T1000 (cell line): ENCODE results near the gene TTLL6.

Source experiments
- DNase-seq: peaks from one replicate; lab custom pipeline; 2025; ENCODE audit warnings: mixed read lengths; lab: John Stamatoyannopoulos, UW

TTLL6 gene

GRCh38 chr17:48760411-48760810 lies 56.6 kb downstream of the TTLL6 start:
- no peak for DNase-seq

GRCh38 chr17:48759288-48759687 lies 57.7 kb downstream of the TTLL6 start:
- DNase-seq = no peak

GRCh38 chr17:48757524-48757961 lies 59.5 kb downstream of the TTLL6 start:
- DNase-seq = no peak

GRCh38 chr17:48756830-48757251 lies 60.2 kb downstream of the TTLL6 start:
- no peak for DNase-seq

GRCh38 chr17:48755356-48755755 lies 61.7 kb downstream of the TTLL6 start:
- DNase-seq = no peak

GRCh38 chr17:48754500-48755261 lies 62.3 kb downstream of the TTLL6 start:
- DNase-seq = no peak

- DNase-seq = no peak
Measured at GRCh38 chr17:48753794-48754499, 63.1 kb downstream of the TTLL6 start.

GRCh38 chr17:48752399-48753288 lies 64.4 kb downstream of the TTLL6 start:
- no peak for DNase-seq

- DNase-seq = no peak
Measured at GRCh38 chr17:48751733-48752398, 65.2 kb downstream of the TTLL6 start.

GRCh38 chr17:48751172-48751571 lies 65.9 kb downstream of the TTLL6 start:
- no peak for DNase-seq

- no peak for DNase-seq
Measured at GRCh38 chr17:48749621-48750553, 67.1 kb downstream of the TTLL6 start.

- DNase-seq = no peak
Measured at GRCh38 chr17:48748718-48749566, 68.1 kb downstream of the TTLL6 start.

- no peak for DNase-seq
Measured at GRCh38 chr17:48747445-48748363, 69.3 kb downstream of the TTLL6 start.

- no peak for DNase-seq
Measured at GRCh38 chr17:48746916-48747444, 70.0 kb downstream of the TTLL6 start.

GRCh38 chr17:48745381-48746275 lies 71.4 kb downstream of the TTLL6 start:
- no peak for DNase-seq

- no peak for DNase-seq
Measured at GRCh38 chr17:48740537-48740936, 76.5 kb downstream of the TTLL6 start.

GRCh38 chr17:48738803-48739526 lies 78.1 kb downstream of the TTLL6 start:
- DNase-seq = no peak
